GM12878 (cell line): ENCODE results near the gene SYNJ2BP. TPM values are rescaled to one million over a fixed set of nuclear protein-coding genes. Genes with fewer than 3 reads are reported as not detected.

Experiments used
- ATAC-seq: fragments of 200-7000 bp; cut with Tn5 transposase; 3 replicates; pipeline ENCODE4 v1.9.1; 2020; ENCODE audit warnings: mild to moderate bottlenecking, moderate library complexity
- BruUV-seq: library from RNA; stranded (reverse); fragments of 400-500 nt; replicated peaks from 2 replicates; lab custom pipeline; 2021; lab: Mats Ljungman, UMichigan
- CTCF ChIA-PET: fragments of 300-600 bp; sonication (Branson Sonifier 250); formaldehyde crosslinking; extraction: SDS; loops from one replicate; lab custom pipeline; 2021; ENCODE audit warnings: inconsistent platforms; lab: Yijun Ruan, JAX
- POLR2A ChIA-PET: fragments of 350-600 bp; formaldehyde crosslinking; extraction: SDS; loops from one replicate; lab custom pipeline; 2021; ENCODE audit warnings: inconsistent platforms; lab: Charles Lee
- RAD21 ChIA-PET: fragments of 300-600 bp; sonication (Branson Sonifier 250); formaldehyde crosslinking; loops from one replicate; lab custom pipeline; 2023; ENCODE audit warnings: antibody characterized with exemption; ENCODE audit not compliant: unreplicated experiment; lab: Charles Lee
- SMC1A ChIA-PET: fragments of 300-600 bp; sonication (Branson Sonifier 250); formaldehyde crosslinking; loops from one replicate; lab custom pipeline; 2023; ENCODE audit not compliant: unreplicated experiment, uncharacterized antibody; lab: Charles Lee
- DNase-seq: peaks from one replicate; pipeline ENCODE4 v3.0.0-alpha.2; 2011; ENCODE audit warnings: low read depth, low spot score
- FAIRE-seq: peaks from 3 replicates; lab custom pipeline; 2011; peaks lifted over from hg19 to GRCh38; lab: Jason Lieb, UNC
- H2AFZ ChIP-seq: 2 replicates; pipeline ENCODE4 v1.6.0; 2011; ENCODE audit warnings: low read depth, low read length, control low read depth; ENCODE audit not compliant: control insufficient read depth
- H3K27ac ChIP-seq: 2 replicates; pipeline ENCODE4 v1.5.1; 2011; ENCODE audit warnings: control low read depth; ENCODE audit not compliant: control insufficient read depth, insufficient read depth
- H3K27me3 ChIP-seq, 2 experiments: replicated peaks in 1 of 2; 2 replicates each; pipeline versions ENCODE4 v1.6.0 to v1.6.1; 2011; ENCODE audit warnings: low read length in 1 of 2; ENCODE audit not compliant: control insufficient read depth in 2 of 2, insufficient read depth in 2 of 2
- H3K36me3 ChIP-seq, 2 experiments: 2 replicates each; pipeline ENCODE4 v1.5.1; 2011; ENCODE audit warnings: low read length in 1 of 2; ENCODE audit not compliant: control insufficient read depth in 2 of 2, insufficient read depth in 2 of 2
- H3K4me1 ChIP-seq: 2 replicates; pipeline ENCODE4 v1.6.1; 2011; ENCODE audit warnings: mild to moderate bottlenecking, low read length, moderate library complexity, mixed read lengths; ENCODE audit not compliant: control insufficient read depth, insufficient read depth
- H3K4me2 ChIP-seq: 2 replicates; pipeline ENCODE4 v1.6.0; 2011; ENCODE audit warnings: control low read depth; ENCODE audit not compliant: control insufficient read depth, insufficient read depth
- H3K4me3 ChIP-seq: fragments of 200-600 bp; sonication (generic); 2 replicates; pipeline ENCODE4 v1.5.1; 2016
- H3K79me2 ChIP-seq: 2 replicates; pipeline ENCODE4 v1.6.0; 2011; ENCODE audit warnings: low read length; ENCODE audit not compliant: control insufficient read depth, insufficient read depth
- H3K9ac ChIP-seq: 2 replicates; pipeline ENCODE4 v1.8.0; 2011; ENCODE audit warnings: low read length, control low read depth, mixed read lengths; ENCODE audit not compliant: control insufficient read depth, insufficient read depth
- H3K9me3 ChIP-seq: replicated peaks from 3 replicates; pipeline ENCODE4 v1.5.1; 2011; ENCODE audit warnings: mild to moderate bottlenecking, low read length; ENCODE audit not compliant: control insufficient read depth, insufficient read depth
- H4K20me1 ChIP-seq: 2 replicates; pipeline ENCODE4 v1.6.0; 2011; ENCODE audit not compliant: control insufficient read depth, insufficient read depth
- CBX5 ChIP-seq: sonication (generic); IDR thresholded peaks from 2 replicates; pipeline ENCODE4 v1.6.1; 2016; ENCODE audit warnings: low read depth, moderate library complexity, mild to moderate bottlenecking, inconsistent platforms
- FOXK2 ChIP-seq: fragments of 450-650 bp; IDR thresholded peaks from 2 replicates; pipeline ENCODE4 v1.6.1; 2017; ENCODE audit warnings: mild to moderate bottlenecking, moderate library complexity
- GABPA ChIP-seq: IDR thresholded peaks from 2 replicates; pipeline ENCODE4 v1.6.1; 2014; ENCODE audit warnings: antibody characterized with exemption, low read depth, mild to moderate bottlenecking, inconsistent platforms
- IRF4 ChIP-seq: IDR thresholded peaks from 2 replicates; pipeline ENCODE4 v1.6.1; 2011; ENCODE audit warnings: low read depth, low read length
- JUNB ChIP-seq: IDR thresholded peaks from 2 replicates; pipeline ENCODE4 v1.6.1; 2016; ENCODE audit warnings: antibody characterized with exemption, mild to moderate bottlenecking
- NFXL1 ChIP-seq: fragments of 450-650 bp; IDR thresholded peaks from 2 replicates; pipeline ENCODE4 v1.6.1; 2017; ENCODE audit warnings: antibody characterized with exemption, mild to moderate bottlenecking, borderline replicate concordance
- RAD51 ChIP-seq: fragments of 450-650 bp; IDR thresholded peaks from 2 replicates; pipeline ENCODE4 v1.6.1; 2016; ENCODE audit warnings: moderate library complexity, mild to moderate bottlenecking, inconsistent platforms
- TCF7 ChIP-seq: IDR thresholded peaks from 2 replicates; pipeline ENCODE4 v1.6.1; 2014; ENCODE audit warnings: antibody characterized with exemption, borderline replicate concordance
- ZNF207 ChIP-seq: fragments of 450-650 bp; IDR thresholded peaks from 2 replicates; pipeline ENCODE4 v1.6.1; 2014; ENCODE audit warnings: antibody characterized with exemption, mild to moderate bottlenecking, borderline replicate concordance
- in situ Hi-C: fragments of 300-500 bp; cut with MboI; formaldehyde crosslinking; loops from 9 replicates; pipeline ENCODE4 v1.14.3; 2018; ENCODE audit warnings: mixed read lengths
- intact Hi-C: fragments of 100-400 bp; cut with micrococcal nuclease; formaldehyde crosslinking; loops from one replicate; pipeline ENCODE4 v1.14.2; 2022; ENCODE audit not compliant: unreplicated experiment
- polyA plus RNA-seq, 11 experiments: library from polyadenylated mRNA; depleted of rRNA in 4 of 11; unstranded in 6 of 11; stranded (reverse) in 5 of 11; fragments of >200 nt; fragmentation: Nextera tagmentation in 4 of 11; fragmentation: Illumina TruSeq in 1 of 11; extraction: Ambion mirVana in 4 of 11; extraction: Trizol in 1 of 11; gene quantifications; 1 replicate in 1 of 11; 2 replicates in 10 of 11; pipeline versions ENCODE4 v1.2.1 to v1.2.3, GENCODE V29; 2011 to 2016; ENCODE audit warnings: inconsistent platforms in 2 of 11, missing spikeins in 2 of 11, low read depth in 1 of 11
- total RNA-seq, 4 experiments: library from RNA; depleted of rRNA in 3 of 4; stranded (reverse); fragments of >200 nt in 3 of 4; fragmentation: Illumina TruSeq in 1 of 4; extraction: Trizol in 1 of 4; gene quantifications; 2 replicates each; pipeline versions ENCODE4 v1.2.1 to v1.2.3, GENCODE V29; 2013 to 2021
- TF ChIP-seq, protein P1 (sequence below): IDR thresholded peaks from 2 replicates; pipeline ENCODE4 v1.6.1; 2012; ENCODE audit warnings: low read depth, low read length, improper control_type of control experiment
- TF ChIP-seq, protein P2 (sequence below): fragments of 450-650 bp; IDR thresholded peaks from 2 replicates; pipeline ENCODE4 v1.6.1; 2018; ENCODE audit warnings: borderline replicate concordance, mild to moderate bottlenecking; ENCODE audit not compliant: partially characterized antibody
- TF ChIP-seq, protein P3 (sequence below): fragments of 450-650 bp; IDR thresholded peaks from 2 replicates; pipeline ENCODE4 v1.6.1; 2016; ENCODE audit warnings: mild to moderate bottlenecking, moderate library complexity, borderline replicate concordance

The SYNJ2BP gene
- total and polyA plus RNA-seq, 10 of the 15 experiments (the other 5 are each of a cell fraction or from before 2014, with no cell fraction given), result 8.0 to 27.5 (median 17.5) TPM

DNA sequence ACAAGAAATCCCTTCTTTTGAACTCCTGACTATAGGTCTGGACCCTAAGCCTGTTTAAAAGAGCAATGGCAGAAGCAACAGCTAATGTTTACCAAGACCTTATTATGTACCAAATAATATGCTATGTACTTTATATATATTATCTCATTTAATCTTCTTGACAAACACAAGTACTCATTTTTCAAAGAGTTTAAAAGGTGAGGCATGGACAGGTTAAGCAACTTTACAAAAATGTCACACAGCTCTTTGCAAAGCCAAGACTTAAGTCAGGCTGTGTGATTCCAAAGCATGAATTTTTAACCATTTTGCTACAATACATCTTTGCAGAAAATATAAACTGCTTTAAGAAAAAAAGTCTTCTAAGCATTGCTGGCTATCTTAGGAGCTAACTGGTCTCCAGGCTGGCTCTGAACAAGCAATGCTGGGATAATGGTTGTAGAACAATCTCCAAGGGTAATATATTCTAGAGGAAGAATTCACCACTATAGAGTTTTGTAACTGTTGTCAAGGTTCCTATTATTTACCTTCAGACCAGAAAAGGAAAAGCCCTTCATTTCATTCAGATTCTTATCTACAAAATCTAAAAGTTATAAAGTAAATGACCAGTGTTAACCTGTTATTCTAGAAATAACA is 22.1 kb downstream of the SYNJ2BP start:
- ChIA-PET SMC1A (no interaction called here), RAD21 (no interaction called here), CTCF (interaction anchor here (0.7 kb wide), 1 partner anchor 8 kb away, joined by 3 read pairs; no protein-coding TSS in a partner anchor), POLR2A (interaction anchor here (0.6 to 0.9 kb wide), 6 partner anchors 13 to 1318 kb away, joined by 3 to 7 read pairs (median 4); no protein-coding TSS in a partner anchor)
- H3K4me3 ChIP-seq, result no peak overlapping the region
- TF ChIP-seq ZNF207 (no peak), GABPA (no peak), IRF4 (no peak), FOXK2 (no peak), RAD51 (no peak), CBX5 (no peak), TCF7 (no peak), JUNB (no peak), NFXL1 (no peak)
- TF ChIP-seq, protein P1, sequence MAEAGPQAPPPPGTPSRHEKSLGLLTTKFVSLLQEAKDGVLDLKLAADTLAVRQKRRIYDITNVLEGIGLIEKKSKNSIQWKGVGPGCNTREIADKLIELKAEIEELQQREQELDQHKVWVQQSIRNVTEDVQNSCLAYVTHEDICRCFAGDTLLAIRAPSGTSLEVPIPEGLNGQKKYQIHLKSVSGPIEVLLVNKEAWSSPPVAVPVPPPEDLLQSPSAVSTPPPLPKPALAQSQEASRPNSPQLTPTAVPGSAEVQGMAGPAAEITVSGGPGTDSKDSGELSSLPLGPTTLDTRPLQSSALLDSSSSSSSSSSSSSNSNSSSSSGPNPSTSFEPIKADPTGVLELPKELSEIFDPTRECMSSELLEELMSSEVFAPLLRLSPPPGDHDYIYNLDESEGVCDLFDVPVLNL, result no peak
- TF ChIP-seq, protein P2, sequence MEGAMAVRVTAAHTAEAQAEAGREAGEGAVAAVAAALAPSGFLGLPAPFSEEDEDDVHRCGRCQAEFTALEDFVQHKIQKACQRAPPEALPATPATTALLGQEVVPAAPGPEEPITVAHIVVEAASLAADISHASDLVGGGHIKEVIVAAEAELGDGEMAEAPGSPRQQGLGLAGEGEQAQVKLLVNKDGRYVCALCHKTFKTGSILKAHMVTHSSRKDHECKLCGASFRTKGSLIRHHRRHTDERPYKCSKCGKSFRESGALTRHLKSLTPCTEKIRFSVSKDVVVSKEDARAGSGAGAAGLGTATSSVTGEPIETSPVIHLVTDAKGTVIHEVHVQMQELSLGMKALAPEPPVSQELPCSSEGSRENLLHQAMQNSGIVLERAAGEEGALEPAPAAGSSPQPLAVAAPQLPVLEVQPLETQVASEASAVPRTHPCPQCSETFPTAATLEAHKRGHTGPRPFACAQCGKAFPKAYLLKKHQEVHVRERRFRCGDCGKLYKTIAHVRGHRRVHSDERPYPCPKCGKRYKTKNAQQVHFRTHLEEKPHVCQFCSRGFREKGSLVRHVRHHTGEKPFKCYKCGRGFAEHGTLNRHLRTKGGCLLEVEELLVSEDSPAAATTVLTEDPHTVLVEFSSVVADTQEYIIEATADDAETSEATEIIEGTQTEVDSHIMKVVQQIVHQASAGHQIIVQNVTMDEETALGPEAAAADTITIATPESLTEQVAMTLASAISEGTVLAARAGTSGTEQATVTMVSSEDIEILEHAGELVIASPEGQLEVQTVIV, result no peak
- TF ChIP-seq, protein P3, sequence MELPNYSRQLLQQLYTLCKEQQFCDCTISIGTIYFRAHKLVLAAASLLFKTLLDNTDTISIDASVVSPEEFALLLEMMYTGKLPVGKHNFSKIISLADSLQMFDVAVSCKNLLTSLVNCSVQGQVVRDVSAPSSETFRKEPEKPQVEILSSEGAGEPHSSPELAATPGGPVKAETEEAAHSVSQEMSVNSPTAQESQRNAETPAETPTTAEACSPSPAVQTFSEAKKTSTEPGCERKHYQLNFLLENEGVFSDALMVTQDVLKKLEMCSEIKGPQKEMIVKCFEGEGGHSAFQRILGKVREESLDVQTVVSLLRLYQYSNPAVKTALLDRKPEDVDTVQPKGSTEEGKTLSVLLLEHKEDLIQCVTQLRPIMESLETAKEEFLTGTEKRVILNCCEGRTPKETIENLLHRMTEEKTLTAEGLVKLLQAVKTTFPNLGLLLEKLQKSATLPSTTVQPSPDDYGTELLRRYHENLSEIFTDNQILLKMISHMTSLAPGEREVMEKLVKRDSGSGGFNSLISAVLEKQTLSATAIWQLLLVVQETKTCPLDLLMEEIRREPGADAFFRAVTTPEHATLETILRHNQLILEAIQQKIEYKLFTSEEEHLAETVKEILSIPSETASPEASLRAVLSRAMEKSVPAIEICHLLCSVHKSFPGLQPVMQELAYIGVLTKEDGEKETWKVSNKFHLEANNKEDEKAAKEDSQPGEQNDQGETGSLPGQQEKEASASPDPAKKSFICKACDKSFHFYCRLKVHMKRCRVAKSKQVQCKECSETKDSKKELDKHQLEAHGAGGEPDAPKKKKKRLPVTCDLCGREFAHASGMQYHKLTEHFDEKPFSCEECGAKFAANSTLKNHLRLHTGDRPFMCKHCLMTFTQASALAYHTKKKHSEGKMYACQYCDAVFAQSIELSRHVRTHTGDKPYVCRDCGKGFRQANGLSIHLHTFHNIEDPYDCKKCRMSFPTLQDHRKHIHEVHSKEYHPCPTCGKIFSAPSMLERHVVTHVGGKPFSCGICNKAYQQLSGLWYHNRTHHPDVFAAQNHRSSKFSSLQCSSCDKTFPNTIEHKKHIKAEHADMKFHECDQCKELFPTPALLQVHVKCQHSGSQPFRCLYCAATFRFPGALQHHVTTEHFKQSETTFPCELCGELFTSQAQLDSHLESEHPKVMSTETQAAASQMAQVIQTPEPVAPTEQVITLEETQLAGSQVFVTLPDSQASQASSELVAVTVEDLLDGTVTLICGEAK, result no peak
- no peak overlapping the region for H2AFZ ChIP-seq
- H3K36me3 ChIP-seq, result peaks cover 0 to 4% of the 10 kb centered on the region in 2 experiments; a peak in 2 of 4 replicates
- no peak overlapping the region for H3K9ac ChIP-seq
- H3K79me2 ChIP-seq, result no peaks in the 10 kb centered on the region
- in situ Hi-C loops (no loop called here), intact Hi-C loops (no loop called here)
- no TSS peak for BruUV-seq
- H3K27me3 ChIP-seq, result no peaks in the 10 kb centered on the region
- no peak for DNase-seq
- no peak overlapping the region for H3K27ac ChIP-seq
- H4K20me1 ChIP-seq, result no peaks in the 10 kb centered on the region
- H3K9me3 ChIP-seq, result peaks cover 11% of the 10 kb centered on the region; the same call in 2 of the 3 replicates
- no peak for FAIRE-seq
- ATAC-seq, result no peak
- H3K4me1 ChIP-seq, result no peaks in the 10 kb centered on the region
- H3K4me2 ChIP-seq, result no peak overlapping the region
